ENCODE measurements around the gene SLC9A9. TPM values are rescaled to one million over a fixed set of nuclear protein-coding genes. Genes with fewer than 3 reads are reported as not detected.

SLC9A9 gene
- total and polyA plus RNA-seq, 2 experiments from 2014 or later = 2.2 to 6.8 TPM

GRCh38 chr3:143559296-143559695 lies 289.0 kb downstream of the SLC9A9 start:
- H3K9me2 ChIP-seq (replicated peaks; ENCODE audit: insufficient read depth) = no peaks in the 10 kb centered on the region
- DNase-seq (ENCODE audit: low spot score) = no peak
- 76% methylated on average over 3 of the region's 3 CpGs for WGBS (ENCODE audit: low lambda C conversion rate, missing lambda C conversion rate)

GRCh38 chr3:143552851-143553250 lies 295.4 kb downstream of the SLC9A9 start:
- DNase-seq (ENCODE audit: low spot score) = no peak
- H3K27ac ChIP-seq = peak overlapping the region; percentile 54
- WGBS (ENCODE audit: low lambda C conversion rate, missing lambda C conversion rate) = 86% methylated on average over 3 of the region's 3 CpGs
- no peak overlapping the region for H3K4me3 ChIP-seq
- peaks cover 12% of the 10 kb centered on the region for H3K4me1 ChIP-seq (ENCODE audit: insufficient read depth)
- no peaks in the 10 kb centered on the region for H4K20me1 ChIP-seq (ENCODE audit: insufficient read depth, poor library complexity, severe bottlenecking)
- no peaks in the 10 kb centered on the region for H3K9me2 ChIP-seq (replicated peaks; ENCODE audit: insufficient read depth)
- no peaks in the 10 kb centered on the region for H3K36me3 ChIP-seq (replicated peaks; ENCODE audit: insufficient read depth, low read depth)
- H3K4me2 ChIP-seq = peak overlapping the region; percentile 45
- peak overlapping the region; percentile 4 for H2AFZ ChIP-seq
- no peaks in the 10 kb centered on the region for H3K9me3 ChIP-seq (ENCODE audit: low read depth)
- TF ChIP-seq CTCF (IDR thresholded peaks at IDR 0.05; ENCODE audit: poor library complexity) (no peak), EZH2 (IDR thresholded peaks at IDR 0.05; ENCODE audit: borderline replicate concordance) (no peak), EZH2phosphoT487 (IDR thresholded peaks at IDR 0.05; ENCODE audit: low read depth, severe bottlenecking, unreplicated experiment) (no peak)
- no peaks in the 10 kb centered on the region for H3K79me2 ChIP-seq
- no peaks in the 10 kb centered on the region for H3K27me3 ChIP-seq

More at GRCh38 chr3:143559296-143559695, 289.0 kb downstream of the SLC9A9 start:
- peaks cover 3% of the 10 kb centered on the region for H3K4me1 ChIP-seq (ENCODE audit: insufficient read depth)
- no peak overlapping the region for H3K27ac ChIP-seq
- TF ChIP-seq CTCF (IDR thresholded peaks at IDR 0.05; ENCODE audit: poor library complexity) (no peak), EZH2 (IDR thresholded peaks at IDR 0.05; ENCODE audit: borderline replicate concordance) (no peak), EZH2phosphoT487 (IDR thresholded peaks at IDR 0.05; ENCODE audit: low read depth, severe bottlenecking, unreplicated experiment) (no peak)
- H3K4me3 ChIP-seq = no peak overlapping the region
- H3K4me2 ChIP-seq = no peak overlapping the region
- H4K20me1 ChIP-seq (ENCODE audit: insufficient read depth, poor library complexity, severe bottlenecking) = no peaks in the 10 kb centered on the region
- no peaks in the 10 kb centered on the region for H3K79me2 ChIP-seq
- H3K9me3 ChIP-seq (ENCODE audit: low read depth) = no peaks in the 10 kb centered on the region
- H3K36me3 ChIP-seq (replicated peaks; ENCODE audit: insufficient read depth, low read depth) = no peaks in the 10 kb centered on the region
- no peaks in the 10 kb centered on the region for H3K27me3 ChIP-seq
- H2AFZ ChIP-seq = no peak overlapping the region

DNA sequence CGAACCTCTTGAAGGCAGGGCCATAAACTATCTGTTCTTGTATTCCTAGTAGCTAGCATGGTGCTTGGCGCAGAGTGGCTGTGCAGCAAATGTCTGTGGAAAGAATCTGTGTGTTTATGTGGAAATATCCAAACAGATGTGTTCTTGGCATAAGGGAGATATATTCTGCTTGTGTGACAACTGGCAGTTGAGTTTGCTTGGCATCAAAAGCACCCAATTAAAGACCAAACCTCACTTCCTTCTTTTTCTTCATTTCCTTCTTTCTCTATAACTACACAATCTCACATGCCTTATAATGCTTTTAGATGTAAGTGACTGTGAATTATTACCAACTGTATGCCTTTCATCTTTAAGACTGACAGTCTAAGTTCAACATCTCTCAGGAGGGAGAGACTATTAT lies 296.5 kb downstream of the SLC9A9 start:
- Histone ChIP-seq H2AFZ (no peak overlapping the region), H3K4me1 (ENCODE audit: insufficient read depth) (peaks cover 12% of the 10 kb centered on the region), H3K36me3 (replicated peaks; ENCODE audit: insufficient read depth, low read depth) (no peaks in the 10 kb centered on the region), H3K9me3 (ENCODE audit: low read depth) (no peaks in the 10 kb centered on the region), H3K4me3 (no peak overlapping the region), H3K27me3 (no peaks in the 10 kb centered on the region), H3K4me2 (no peak overlapping the region), H3K27ac (peak overlapping the region; percentile 54), H4K20me1 (ENCODE audit: insufficient read depth, poor library complexity, severe bottlenecking) (no peaks in the 10 kb centered on the region), H3K9me2 (replicated peaks; ENCODE audit: insufficient read depth) (no peaks in the 10 kb centered on the region), H3K79me2 (no peaks in the 10 kb centered on the region)
- TF ChIP-seq EZH2 (IDR thresholded peaks at IDR 0.05; ENCODE audit: borderline replicate concordance) = no peak
- no peak for TF ChIP-seq EZH2phosphoT487 (IDR thresholded peaks at IDR 0.05; ENCODE audit: low read depth, severe bottlenecking, unreplicated experiment)
- no peak for TF ChIP-seq CTCF (IDR thresholded peaks at IDR 0.05; ENCODE audit: poor library complexity)
- 80% methylated on average over 2 of the region's 2 CpGs for WGBS (ENCODE audit: low lambda C conversion rate, missing lambda C conversion rate)
- DNase-seq (ENCODE audit: low spot score) = peak; percentile 8
